Sigmoid colon (tissue), 4 donors: ENCODE results near the gene CYP39A1.

Experiments used
- CTCF ChIP-seq, 4 experiments: fragments of 450-650 bp in 3 of 4; fragments of 200-600 bp in 1 of 4; IDR thresholded peaks; one replicate each; pipeline ENCODE4 v1.5.1; 2016 to 2019; ENCODE audit warnings: antibody characterized with exemption in 4 of 4, mild to moderate bottlenecking in 3 of 4, moderate library complexity in 2 of 4
- EP300 ChIP-seq, 4 donors: sonication (generic); formaldehyde crosslinking; IDR thresholded peaks; one replicate each; pipeline ENCODE4 v1.6.1; 2017; ENCODE audit warnings: antibody characterized with exemption in 4 of 4
- POLR2A ChIP-seq, 2 donors: fragments of 450-650 bp; IDR thresholded peaks; one replicate each; pipeline ENCODE4 v1.6.1; 2016; ENCODE audit warnings: antibody characterized with exemption in 2 of 2, mild to moderate bottlenecking in 2 of 2, moderate library complexity in 2 of 2
- POLR2AphosphoS5 ChIP-seq, 4 donors: sonication (generic); formaldehyde crosslinking; IDR thresholded peaks; one replicate each; pipeline ENCODE4 v1.6.1; 2017; ENCODE audit warnings: antibody characterized with exemption in 4 of 4

- TF ChIP-seq CTCF (IDR thresholded peaks at IDR 0.05) (no peak), POLR2AphosphoS5 (IDR thresholded peaks at IDR 0.05) (no peak), EP300 (IDR thresholded peaks at IDR 0.05) (no peak), POLR2A (IDR thresholded peaks at IDR 0.05) (no peak)
Measured at GRCh38 chr6:46507426-46507825, 145.2 kb downstream of the CYP39A1 start.
